IMR-90 (cell line): ENCODE results near the gene MAN2A2. TPM values are rescaled to one million over a fixed set of nuclear protein-coding genes. Genes with fewer than 3 reads are reported as not detected.

Experiments
- ATAC-seq: fragments of 200-7000 bp; cut with Tn5 transposase; 2 replicates; pipeline ENCODE4 v1.9.1; 2020; ENCODE audit warnings: low read depth, mild to moderate bottlenecking, moderate library complexity
- BruUV-seq: library from RNA; stranded (reverse); fragments of 400-500 nt; replicated peaks from 2 replicates; lab custom pipeline; 2021; lab: Mats Ljungman, UMichigan
- CTCF ChIA-PET: fragments of 300-600 bp; formaldehyde crosslinking; extraction: SDS; loops from one replicate; lab custom pipeline; 2021; ENCODE audit warnings: antibody characterized with exemption; lab: Yijun Ruan, JAX
- POLR2A ChIA-PET: fragments of 300-600 bp; sonication (Branson Sonifier 250); formaldehyde crosslinking; loops from one replicate; lab custom pipeline; 2022; ENCODE audit warnings: antibody characterized with exemption; ENCODE audit not compliant: unreplicated experiment; lab: Charles Lee
- DNase-seq: peaks from one replicate; pipeline ENCODE4 v3.0.0; 2013
- H2AFZ ChIP-seq: replicated peaks from 2 replicates; pipeline ENCODE3; 2013; ENCODE audit warnings: low read length, mild to moderate bottlenecking; ENCODE audit not compliant: poor library complexity
- H2AK5ac ChIP-seq: 2 replicates; pipeline ENCODE4 v1.6.1; 2013; ENCODE audit warnings: low read depth, low read length, inconsistent platforms
- H2AK9ac ChIP-seq: replicated peaks from 2 replicates; pipeline ENCODE3; 2013; ENCODE audit warnings: mild to moderate bottlenecking, low read depth, low read length, moderate library complexity; ENCODE audit not compliant: poor library complexity
- H2BK120ac ChIP-seq: 2 replicates; pipeline ENCODE4 v1.6.1; 2013; ENCODE audit warnings: low read depth, low read length, inconsistent platforms
- H2BK15ac ChIP-seq: 3 replicates; pipeline ENCODE4 v1.6.1; 2013; ENCODE audit warnings: low read depth, low read length, inconsistent platforms
- H2BK20ac ChIP-seq: 2 replicates; pipeline ENCODE4 v1.6.1; 2013; ENCODE audit warnings: low read depth, mild to moderate bottlenecking, inconsistent platforms, low read length, moderate library complexity
- H2BK5ac ChIP-seq: 2 replicates; pipeline ENCODE4 v1.6.1; 2013; ENCODE audit warnings: mild to moderate bottlenecking, low read depth, low read length, inconsistent platforms; ENCODE audit not compliant: poor library complexity, severe bottlenecking
- H3K14ac ChIP-seq: replicated peaks from 2 replicates; pipeline ENCODE4 v1.6.1; 2013; ENCODE audit warnings: low read depth, low read length, inconsistent platforms
- H3K18ac ChIP-seq: 2 replicates; pipeline ENCODE4 v1.6.1; 2013; ENCODE audit warnings: low read depth, low read length, control low read depth
- H3K23ac ChIP-seq: 2 replicates; pipeline ENCODE4 v1.6.1; 2013; ENCODE audit warnings: low read depth, low read length, inconsistent platforms
- H3K27ac ChIP-seq: 2 replicates; pipeline ENCODE4 v1.5.1; 2013; ENCODE audit warnings: mild to moderate bottlenecking, control low read depth, low read length; ENCODE audit not compliant: insufficient read depth
- H3K27me3 ChIP-seq: 2 replicates; pipeline ENCODE4 v1.6.1; 2013; ENCODE audit warnings: low read length; ENCODE audit not compliant: control insufficient read depth, insufficient read depth
- H3K36me3 ChIP-seq: 2 replicates; pipeline ENCODE4 v1.6.1; 2013; ENCODE audit warnings: low read length, mixed read lengths; ENCODE audit not compliant: control insufficient read depth, insufficient read depth
- H3K4ac ChIP-seq: 2 replicates; pipeline ENCODE4 v1.6.1; 2013; ENCODE audit warnings: low read depth, low read length, inconsistent platforms
- H3K4me1 ChIP-seq: 2 replicates; pipeline ENCODE4 v1.6.1; 2013; ENCODE audit warnings: low read length, mixed read lengths; ENCODE audit not compliant: control insufficient read depth, insufficient read depth
- H3K4me2 ChIP-seq: 2 replicates; pipeline ENCODE4 v1.6.1; 2013; ENCODE audit warnings: low read depth, mild to moderate bottlenecking, control low read depth, low read length, moderate library complexity
- H3K4me3 ChIP-seq: 2 replicates; pipeline ENCODE4 v1.5.1; 2013; ENCODE audit warnings: low read depth, mild to moderate bottlenecking, control low read depth, low read length, moderate library complexity; ENCODE audit not compliant: insufficient read depth
- H3K56ac ChIP-seq: 2 replicates; pipeline ENCODE4 v1.6.1; 2013; ENCODE audit warnings: low read length, inconsistent platforms; ENCODE audit not compliant: insufficient read depth; ENCODE audit errors: extremely low read depth
- H3K79me1 ChIP-seq, 2 experiments: 2 replicates each; pipeline ENCODE4 v1.6.1; 2013; ENCODE audit warnings: low read length in 2 of 2, inconsistent platforms in 1 of 2, low read depth in 1 of 2
- H3K9ac ChIP-seq: 2 replicates; pipeline ENCODE4 v1.6.1; 2013; ENCODE audit warnings: low read depth, low read length, control low read depth
- H3K9me1 ChIP-seq: 2 replicates; pipeline ENCODE4 v1.6.1; 2013; ENCODE audit warnings: low read length, inconsistent platforms; ENCODE audit not compliant: insufficient read depth
- H3K9me3 ChIP-seq: 2 replicates; pipeline ENCODE4 v1.6.1; 2013; ENCODE audit warnings: low read length; ENCODE audit not compliant: control insufficient read depth, insufficient read depth
- H4K20me1 ChIP-seq: 2 replicates; pipeline ENCODE4 v1.6.1; 2013; ENCODE audit warnings: low read length, inconsistent platforms; ENCODE audit not compliant: insufficient read depth
- H4K5ac ChIP-seq: 2 replicates; pipeline ENCODE4 v1.6.1; 2013; ENCODE audit warnings: mild to moderate bottlenecking, low read depth, low read length, control low read depth
- H4K8ac ChIP-seq, 2 experiments: 2 replicates each; pipeline ENCODE4 v1.6.1; 2013; ENCODE audit warnings: low read depth in 2 of 2, low read length in 2 of 2, control low read depth in 1 of 2, inconsistent platforms in 1 of 2
- H4K91ac ChIP-seq: 2 replicates; pipeline ENCODE4 v1.6.1; 2013; ENCODE audit warnings: low read depth, low read length, inconsistent platforms; ENCODE audit not compliant: insufficient read depth
- CEBPB ChIP-seq: IDR thresholded peaks from 2 replicates; pipeline ENCODE4 v1.6.1; 2012; ENCODE audit warnings: low read depth, low read length, improper control_type of control experiment
- FOS ChIP-seq: fragments of 150-350 bp; IDR thresholded peaks from 2 replicates; pipeline ENCODE4 v1.6.1; 2016; ENCODE audit warnings: low read depth, low read length
- RCOR1 ChIP-seq: IDR thresholded peaks from 2 replicates; pipeline ENCODE4 v1.6.1; 2012; ENCODE audit warnings: mild to moderate bottlenecking, low read length, improper control_type of control experiment; ENCODE audit not compliant: insufficient replicate concordance
- USF2 ChIP-seq: fragments of 150-350 bp; IDR thresholded peaks from 2 replicates; pipeline ENCODE4 v1.6.1; 2017; ENCODE audit warnings: mild to moderate bottlenecking, antibody characterized with exemption, low read length, low read depth
- WGBS, 2 experiments: methylation state at CpG; one replicate each; pipeline versions ENCODE4 v1.1.5 to v1.1.7; 2013; ENCODE audit warnings: missing lambda C conversion rate in 2 of 2; ENCODE audit not compliant: insufficient read length in 1 of 2; ENCODE audit errors: extremely low coverage in 2 of 2; 5-methylcytosine and 5-hydroxymethylcytosine counted together
- dilution Hi-C: fragments of 300-500 bp; cut with HindIII; formaldehyde crosslinking; loops from one replicate; pipeline ENCODE4 v1.14.3; 2018; ENCODE audit warnings: low sequenced_read_pairs; ENCODE audit not compliant: unreplicated experiment
- in situ Hi-C: fragments of 300-500 bp; cut with MboI; formaldehyde crosslinking; loops from 3 replicates; pipeline ENCODE4 v1.14.3; 2019; ENCODE audit warnings: low sequenced_read_pairs, inconsistent platforms, mixed read lengths
- intact Hi-C: fragments of 100-400 bp; cut with micrococcal nuclease; formaldehyde crosslinking; loops from 2 replicates; pipeline ENCODE4 v1.10.0; 2022
- polyA plus RNA-seq, 3 experiments: library from polyadenylated mRNA; depleted of rRNA; stranded (reverse); fragments of >200 nt; gene quantifications; 2 replicates each; pipeline ENCODE4 v1.2.3, GENCODE V29; 2012; ENCODE audit warnings: low replicate concordance in 1 of 3
- total RNA-seq: library from RNA; depleted of rRNA; stranded (reverse); fragments of >200 nt; gene quantifications from 2 replicates; pipeline ENCODE4 v1.2.3, GENCODE V29; 2012

The MAN2A2 gene
- total and polyA plus RNA-seq, 2 of the 4 experiments (the other 2 are of a cell fraction): 3.4 to 52.5 TPM

GRCh38 chr15:90875549-90875981, 27.5 kb upstream of the MAN2A2 start:
- no peak overlapping the region for H2AK9ac ChIP-seq
- H3K9me1 ChIP-seq: peaks cover 6% of the 10 kb centered on the region
- in situ Hi-C loops (loop anchor here (25.0 kb wide), 1 partner anchor 563 kb away; no protein-coding TSS in a partner anchor), intact Hi-C loops (no loop called here), dilution Hi-C loops (no loop called here)
- H2BK15ac ChIP-seq: no peak overlapping the region
- no peak overlapping the region for H4K91ac ChIP-seq
- DNase-seq (no peak), ATAC-seq (no peak)
- no peak overlapping the region for H4K5ac ChIP-seq
- ChIA-PET CTCF (no interaction called here), POLR2A (no interaction called here)
- no peak overlapping the region for H2AK5ac ChIP-seq
- no peak overlapping the region for H3K9ac ChIP-seq
- no peak overlapping the region for H3K18ac ChIP-seq
- H3K27me3 ChIP-seq: no peaks in the 10 kb centered on the region
- H2BK5ac ChIP-seq: no peak overlapping the region
- no peak overlapping the region for H4K8ac ChIP-seq
- no peak overlapping the region for H2AFZ ChIP-seq
- WGBS, 2 experiments: 90% methylated on average over 6 of the region's 12 CpGs; no CpG with 5 or more reads in 1 of the 2 experiments
- no peaks in the 10 kb centered on the region for H3K9me3 ChIP-seq
- H3K36me3 ChIP-seq: peaks cover 46% of the 10 kb centered on the region
- H3K79me1 ChIP-seq: peaks cover 14 to 51% of the 10 kb centered on the region in 2 experiments
- H3K4me1 ChIP-seq: peaks cover 21% of the 10 kb centered on the region
- TF ChIP-seq FOS (no peak), USF2 (no peak), CEBPB (no peak), RCOR1 (no peak)
- H3K14ac ChIP-seq: no peak overlapping the region
- H3K56ac ChIP-seq: no peak overlapping the region
- no peak overlapping the region for H3K4me2 ChIP-seq
- no peak overlapping the region for H3K23ac ChIP-seq
- no TSS peak for BruUV-seq
- H2BK120ac ChIP-seq: no peak overlapping the region
- H2BK20ac ChIP-seq: no peak overlapping the region
- no peak overlapping the region for H3K27ac ChIP-seq
- no peak overlapping the region for H3K4me3 ChIP-seq
- peaks cover 20% of the 10 kb centered on the region for H4K20me1 ChIP-seq
- no peak overlapping the region for H3K4ac ChIP-seq
